ENCODE results near the gene XPA. TPM values are rescaled to one million over a fixed set of nuclear protein-coding genes. Genes with fewer than 3 reads are reported as not detected.
A peak's percentile ranks its signal among the peaks of the same experiment; 100 is the strongest.

XPA gene
- total and polyA plus RNA-seq, 2 of the 13 experiments (the other 11 are each of a cell fraction or from before 2014, with no cell fraction given), result 2.3 to 15.2 TPM

- TF ChIP-seq ZNF276 (CRISPR knock-in tag; IDR thresholded peaks at IDR 0.05; ENCODE audit: low read depth) (no peak), PATZ1 (CRISPR knock-in tag; IDR thresholded peaks at IDR 0.05) (peak; percentile 58), PAF1 (CRISPR knock-in tag; IDR thresholded peaks at IDR 0.05) (no peak), PRDM15 (CRISPR knock-in tag; IDR thresholded peaks at IDR 0.05) (no peak), ZNF775 (CRISPR knock-in tag; IDR thresholded peaks at IDR 0.05; ENCODE audit: borderline replicate concordance) (peak; percentile 68; the same call in 1 of the 2 replicates), PRDM10 (CRISPR knock-in tag; IDR thresholded peaks at IDR 0.05; ENCODE audit: low read depth) (peak; percentile 74), BATF2 (CRISPR knock-in tag; IDR thresholded peaks at IDR 0.05) (no peak), KLF13 (CRISPR knock-in tag; IDR thresholded peaks at IDR 0.05) (no peak)
- TF ChIP-seq, protein P1, sequence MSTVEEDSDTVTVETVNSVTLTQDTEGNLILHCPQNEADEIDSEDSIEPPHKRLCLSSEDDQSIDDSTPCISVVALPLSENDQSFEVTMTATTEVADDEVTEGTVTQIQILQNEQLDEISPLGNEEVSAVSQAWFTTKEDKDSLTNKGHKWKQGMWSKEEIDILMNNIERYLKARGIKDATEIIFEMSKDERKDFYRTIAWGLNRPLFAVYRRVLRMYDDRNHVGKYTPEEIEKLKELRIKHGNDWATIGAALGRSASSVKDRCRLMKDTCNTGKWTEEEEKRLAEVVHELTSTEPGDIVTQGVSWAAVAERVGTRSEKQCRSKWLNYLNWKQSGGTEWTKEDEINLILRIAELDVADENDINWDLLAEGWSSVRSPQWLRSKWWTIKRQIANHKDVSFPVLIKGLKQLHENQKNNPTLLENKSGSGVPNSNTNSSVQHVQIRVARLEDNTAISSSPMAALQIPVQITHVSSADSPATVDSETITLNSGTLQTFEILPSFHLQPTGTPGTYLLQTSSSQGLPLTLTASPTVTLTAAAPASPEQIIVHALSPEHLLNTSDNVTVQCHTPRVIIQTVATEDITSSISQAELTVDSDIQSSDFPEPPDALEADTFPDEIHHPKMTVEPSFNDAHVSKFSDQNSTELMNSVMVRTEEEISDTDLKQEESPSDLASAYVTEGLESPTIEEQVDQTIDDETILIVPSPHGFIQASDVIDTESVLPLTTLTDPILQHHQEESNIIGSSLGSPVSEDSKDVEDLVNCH (CRISPR knock-in tag; IDR thresholded peaks at IDR 0.05), result peak; percentile 37; the same call in 1 of the 2 replicates
- TF ChIP-seq, protein P2, sequence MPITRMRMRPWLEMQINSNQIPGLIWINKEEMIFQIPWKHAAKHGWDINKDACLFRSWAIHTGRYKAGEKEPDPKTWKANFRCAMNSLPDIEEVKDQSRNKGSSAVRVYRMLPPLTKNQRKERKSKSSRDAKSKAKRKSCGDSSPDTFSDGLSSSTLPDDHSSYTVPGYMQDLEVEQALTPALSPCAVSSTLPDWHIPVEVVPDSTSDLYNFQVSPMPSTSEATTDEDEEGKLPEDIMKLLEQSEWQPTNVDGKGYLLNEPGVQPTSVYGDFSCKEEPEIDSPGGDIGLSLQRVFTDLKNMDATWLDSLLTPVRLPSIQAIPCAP (CRISPR knock-in tag; IDR thresholded peaks at IDR 0.05; ENCODE audit: low read depth), result no peak
Measured at GRCh38 chr9:97632985-97633858, 63.9 kb downstream of the XPA start, which contains the start of the genes NCBP1 and TSTD2 (continued).

All from HepG2 (cell line).